GM19328 (cell line): ENCODE data around the gene UGT2A2.
"Not testable (repeated sequence)": the region's sequence is repeated elsewhere in the genome, so short reads cannot be mapped to it uniquely, and the experiment has no call there.

Source experiments
- ATAC-seq: cut with Tn5 transposase; IDR thresholded peaks from one replicate; pipeline ENCODE4 v1.9.1; 2021; ENCODE audit warnings: mild to moderate bottlenecking, moderate library complexity; ENCODE audit not compliant: unreplicated experiment

Gene UGT2A2

GRCh38 chr4:69639542-69639941, at the start of gene UGT2A2:
UGT2A2 (minus strand) TSS chr4:69639642; CDS start chr4:69639640, 2 bp downstream.
- ATAC-seq: no peak

- no peak for ATAC-seq
Observed at GRCh38 chr4:69684804-69685203, 45.4 kb upstream of the UGT2A2 start.

GRCh38 chr4:69668680-69669079, 29.2 kb upstream of the UGT2A2 start:
- ATAC-seq: no peak

GRCh38 chr4:69664009-69664408, 24.6 kb upstream of the UGT2A2 start:
- ATAC-seq: not testable (repeated sequence)

- ATAC-seq: not testable (repeated sequence)
Observed at GRCh38 chr4:69661130-69661803, 21.8 kb upstream of the UGT2A2 start.

GRCh38 chr4:69658133-69658532, 18.7 kb upstream of the UGT2A2 start:
- ATAC-seq: no peak

- no peak for ATAC-seq
Observed at GRCh38 chr4:69656653-69657158, 17.3 kb upstream of the UGT2A2 start.

- ATAC-seq: no peak
Observed at GRCh38 chr4:69653147-69653546, 13.7 kb upstream of the UGT2A2 start, which contains the start of gene UGT2A1. UGT2A1 (minus strand) TSS chr4:69653247; CDS start chr4:69647644, 5,603 bp downstream.

GRCh38 chr4:69650872-69651271, 11.4 kb upstream of the UGT2A2 start:
- no peak for ATAC-seq

GRCh38 chr4:69649629-69650028, 10.2 kb upstream of the UGT2A2 start:
- no peak for ATAC-seq

- ATAC-seq: no peak
Observed at GRCh38 chr4:69649207-69649606, 9.8 kb upstream of the UGT2A2 start.

GRCh38 chr4:69642961-69643360, 3.5 kb upstream of the UGT2A2 start:
- no peak for ATAC-seq

GRCh38 chr4:69640289-69640688, 847 bp upstream of the UGT2A2 start:
- ATAC-seq: no peak

- ATAC-seq: no peak
Observed at GRCh38 chr4:69617083-69617694, 22.3 kb downstream of the UGT2A2 start.

GRCh38 chr4:69610484-69610883, 29.0 kb downstream of the UGT2A2 start:
- ATAC-seq: no peak

GRCh38 chr4:69601065-69601464, 38.4 kb downstream of the UGT2A2 start:
- no peak for ATAC-seq

GRCh38 chr4:69600013-69600412, 39.4 kb downstream of the UGT2A2 start:
- no peak for ATAC-seq

GRCh38 chr4:69594382-69594781, 45.1 kb downstream of the UGT2A2 start:
- ATAC-seq: no peak

GRCh38 chr4:69591364-69591763, 48.1 kb downstream of the UGT2A2 start:
- ATAC-seq: no peak

- no peak for ATAC-seq
Observed at GRCh38 chr4:69589884-69590283, 49.6 kb downstream of the UGT2A2 start.

- no peak for ATAC-seq
Observed at GRCh38 chr4:69584135-69584534, 55.3 kb downstream of the UGT2A2 start.

- no peak for ATAC-seq
Observed at GRCh38 chr4:69583543-69583942, 55.9 kb downstream of the UGT2A2 start.
